OCI-LY7 (cell line): Measurements from ENCODE around the gene CELF4. TPM values are rescaled to one million over a fixed set of nuclear protein-coding genes. Genes with fewer than 3 reads are reported as not detected.

Source experiments
- BruUV-seq: library from RNA; stranded (reverse); fragments of 400-500 nt; replicated peaks from 2 replicates; lab custom pipeline; 2021; lab: Mats Ljungman, UMichigan
- CTCF ChIA-PET: fragments of 300-600 bp; sonication (Branson Sonifier 250); formaldehyde crosslinking; loops from one replicate; lab custom pipeline; 2022; ENCODE audit warnings: antibody characterized with exemption; ENCODE audit not compliant: unreplicated experiment; lab: Charles Lee
- POLR2A ChIA-PET: fragments of 300-600 bp; sonication (Branson Sonifier 250); formaldehyde crosslinking; loops from one replicate; lab custom pipeline; 2022; ENCODE audit warnings: antibody characterized with exemption; lab: Charles Lee
- DNase-seq: peaks from one replicate; pipeline ENCODE4 v3.0.0-alpha.2; 2015; ENCODE audit warnings: low spot score
- H2AFZ ChIP-seq: fragments of 200-600 bp; sonication (generic), shearing (Covaris generic); 2 replicates; pipeline ENCODE4 v1.6.1; 2014; ENCODE audit warnings: mild to moderate bottlenecking, antibody characterized with exemption, low read length, moderate library complexity
- H3K27ac ChIP-seq: fragments of 200-600 bp; sonication (generic); 2 replicates; pipeline ENCODE4 v1.5.1; 2014; ENCODE audit warnings: mixed run types, low read depth, mild to moderate bottlenecking, moderate library complexity, low read length, inconsistent platforms; ENCODE audit not compliant: poor library complexity, severe bottlenecking
- H3K36me3 ChIP-seq: fragments of 200-600 bp; sonication (generic); 2 replicates; pipeline ENCODE4 v1.6.1; 2014; ENCODE audit warnings: mild to moderate bottlenecking, antibody characterized with exemption, low read length, moderate library complexity, mixed read lengths; ENCODE audit not compliant: insufficient read depth
- H3K4me1 ChIP-seq: fragments of 200-600 bp; sonication (generic); 2 replicates; pipeline ENCODE4 v1.5.1; 2014; ENCODE audit warnings: mild to moderate bottlenecking, low read length; ENCODE audit not compliant: insufficient read depth, poor library complexity, severe bottlenecking
- H3K4me2 ChIP-seq: fragments of 200-600 bp; sonication (generic); 2 replicates; pipeline ENCODE4 v1.6.1; 2014; ENCODE audit warnings: mild to moderate bottlenecking, low read length
- H3K4me3 ChIP-seq: fragments of 200-600 bp; sonication (generic); 2 replicates; pipeline ENCODE4 v1.5.1; 2014; ENCODE audit warnings: mild to moderate bottlenecking, low read depth, low read length; ENCODE audit not compliant: poor library complexity, severe bottlenecking
- H3K79me2 ChIP-seq: fragments of 200-600 bp; sonication (generic); 2 replicates; pipeline ENCODE4 v1.6.1; 2016; ENCODE audit warnings: low read depth, mild to moderate bottlenecking, low read length, moderate library complexity, mixed read lengths; ENCODE audit not compliant: insufficient read depth
- H3K9me2 ChIP-seq: fragments of 200-600 bp; sonication (generic); 2 replicates; pipeline ENCODE4 v1.6.1; 2016; ENCODE audit warnings: mild to moderate bottlenecking, low read length, mixed read lengths; ENCODE audit not compliant: insufficient read depth
- H3K9me3 ChIP-seq: fragments of 200-600 bp; sonication (generic); 2 replicates; pipeline ENCODE4 v1.6.1; 2014; ENCODE audit warnings: mild to moderate bottlenecking, mixed run types, low read length, mixed read lengths
- H4K20me1 ChIP-seq: fragments of 200-600 bp; sonication (generic); 2 replicates; pipeline ENCODE4 v1.6.1; 2014; ENCODE audit warnings: mild to moderate bottlenecking, antibody characterized with exemption, low read length, moderate library complexity, mixed read lengths; ENCODE audit not compliant: insufficient read depth
- CTCF ChIP-seq: fragments of 200-600 bp; sonication (generic); conservative IDR thresholded peaks from 2 replicates; pipeline ENCODE4 v1.5.1; 2014; ENCODE audit warnings: mild to moderate bottlenecking, antibody characterized with exemption, low read length, moderate library complexity, mixed read lengths
- EZH2phosphoT487 ChIP-seq: fragments of 200-600 bp; sonication (generic); IDR thresholded peaks from 2 replicates; pipeline ENCODE4 v1.6.1; 2018; ENCODE audit warnings: low read depth, borderline replicate concordance, mild to moderate bottlenecking, mixed run types, antibody characterized with exemption, low read length, moderate library complexity, mixed read lengths
- intact Hi-C: fragments of 100-400 bp; cut with micrococcal nuclease; formaldehyde crosslinking; loops from one replicate; pipeline ENCODE4 v1.10.0; 2022; ENCODE audit not compliant: unreplicated experiment
- total RNA-seq, 2 experiments: library from RNA; depleted of rRNA in 1 of 2; stranded (reverse); fragments of >200 nt in 1 of 2; shearing (Covaris generic) in 1 of 2; gene quantifications; 2 replicates each; pipeline ENCODE4 v1.2.3, GENCODE V29; 2014 to 2022

The CELF4 gene
- total RNA-seq, 2 experiments from 2014 or later = not detected

- no peaks in the 10 kb centered on the region for H3K9me3 ChIP-seq
- BruUV-seq = no TSS peak
- POLR2A ChIA-PET = no interaction called here
Observed at GRCh38 chr18:37219257-37219656, 346.3 kb downstream of the CELF4 start.

GRCh38 chr18:37218022-37218590, 347.5 kb downstream of the CELF4 start:
- Histone ChIP-seq H3K4me1 (no peaks in the 10 kb centered on the region), H2AFZ (no peak overlapping the region), H3K4me3 (no peak overlapping the region), H3K27ac (no peak overlapping the region), H3K36me3 (no peaks in the 10 kb centered on the region), H4K20me1 (no peaks in the 10 kb centered on the region), H3K9me2 (no peaks in the 10 kb centered on the region), H3K79me2 (no peaks in the 10 kb centered on the region), H3K4me2 (no peak overlapping the region), H3K9me3 (no peaks in the 10 kb centered on the region)
- BruUV-seq = no TSS peak
- CTCF ChIA-PET = no interaction called here
- POLR2A ChIA-PET = no interaction called here
- TF ChIP-seq CTCF (no peak), EZH2phosphoT487 (no peak)
- DNase-seq = no peak
- intact Hi-C loops = no loop called here

More at GRCh38 chr18:37219257-37219656, 346.3 kb downstream of the CELF4 start:
- no peaks in the 10 kb centered on the region for H4K20me1 ChIP-seq
- no peaks in the 10 kb centered on the region for H3K4me1 ChIP-seq
- no peak overlapping the region for H3K4me2 ChIP-seq
- no peak overlapping the region for H3K27ac ChIP-seq
- no peak for TF ChIP-seq EZH2phosphoT487
- TF ChIP-seq CTCF = no peak
- CTCF ChIA-PET = no interaction called here
- H3K36me3 ChIP-seq = no peaks in the 10 kb centered on the region
- H2AFZ ChIP-seq = no peak overlapping the region
- intact Hi-C loops = no loop called here
- no peak overlapping the region for H3K4me3 ChIP-seq
- no peaks in the 10 kb centered on the region for H3K9me2 ChIP-seq
- H3K79me2 ChIP-seq = no peaks in the 10 kb centered on the region
- no peak for DNase-seq

GRCh38 chr18:37210781-37211180, 354.8 kb downstream of the CELF4 start:
- Histone ChIP-seq H2AFZ (no peak overlapping the region), H3K4me2 (no peak overlapping the region), H3K79me2 (no peaks in the 10 kb centered on the region), H3K9me3 (no peaks in the 10 kb centered on the region), H3K36me3 (no peaks in the 10 kb centered on the region), H3K27ac (no peak overlapping the region), H3K4me1 (no peaks in the 10 kb centered on the region), H4K20me1 (no peaks in the 10 kb centered on the region), H3K4me3 (no peak overlapping the region), H3K9me2 (no peaks in the 10 kb centered on the region)
- intact Hi-C loops = no loop called here
- TF ChIP-seq EZH2phosphoT487 (no peak), CTCF (no peak)
- DNase-seq = no peak
- CTCF ChIA-PET = no interaction called here
- POLR2A ChIA-PET = no interaction called here
- no TSS peak for BruUV-seq
